ENCODE data around the gene LRG1.

DNA sequence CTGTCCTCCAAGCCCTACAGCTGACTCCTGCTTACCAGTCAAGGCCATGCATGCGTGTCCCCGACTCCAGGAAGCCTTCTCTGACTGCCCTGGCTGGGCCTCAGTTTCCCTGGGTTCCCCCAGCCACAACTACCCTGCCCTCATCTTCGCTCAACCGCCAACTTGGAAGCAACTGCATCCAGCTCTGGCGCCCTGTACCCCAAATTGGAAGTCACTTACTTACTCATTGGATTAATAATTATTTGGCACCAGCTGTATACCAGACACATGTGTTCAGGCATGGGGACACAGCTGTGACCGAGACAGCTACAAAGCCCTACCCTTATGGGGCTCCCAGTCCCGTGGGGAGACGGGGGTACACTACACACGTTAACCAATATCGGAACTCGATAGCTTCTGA, 30.6 kb upstream of the LRG1 start:
- no peak for TF ChIP-seq POLR2AphosphoS5 (IDR thresholded peaks at IDR 0.05; ENCODE audit: low read depth)
- TF ChIP-seq, protein P1, sequence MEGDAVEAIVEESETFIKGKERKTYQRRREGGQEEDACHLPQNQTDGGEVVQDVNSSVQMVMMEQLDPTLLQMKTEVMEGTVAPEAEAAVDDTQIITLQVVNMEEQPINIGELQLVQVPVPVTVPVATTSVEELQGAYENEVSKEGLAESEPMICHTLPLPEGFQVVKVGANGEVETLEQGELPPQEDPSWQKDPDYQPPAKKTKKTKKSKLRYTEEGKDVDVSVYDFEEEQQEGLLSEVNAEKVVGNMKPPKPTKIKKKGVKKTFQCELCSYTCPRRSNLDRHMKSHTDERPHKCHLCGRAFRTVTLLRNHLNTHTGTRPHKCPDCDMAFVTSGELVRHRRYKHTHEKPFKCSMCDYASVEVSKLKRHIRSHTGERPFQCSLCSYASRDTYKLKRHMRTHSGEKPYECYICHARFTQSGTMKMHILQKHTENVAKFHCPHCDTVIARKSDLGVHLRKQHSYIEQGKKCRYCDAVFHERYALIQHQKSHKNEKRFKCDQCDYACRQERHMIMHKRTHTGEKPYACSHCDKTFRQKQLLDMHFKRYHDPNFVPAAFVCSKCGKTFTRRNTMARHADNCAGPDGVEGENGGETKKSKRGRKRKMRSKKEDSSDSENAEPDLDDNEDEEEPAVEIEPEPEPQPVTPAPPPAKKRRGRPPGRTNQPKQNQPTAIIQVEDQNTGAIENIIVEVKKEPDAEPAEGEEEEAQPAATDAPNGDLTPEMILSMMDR (conservative IDR thresholded peaks at IDR 0.05; ENCODE audit: low read depth in 2 of 2): no peak
- TF ChIP-seq, protein P2, sequence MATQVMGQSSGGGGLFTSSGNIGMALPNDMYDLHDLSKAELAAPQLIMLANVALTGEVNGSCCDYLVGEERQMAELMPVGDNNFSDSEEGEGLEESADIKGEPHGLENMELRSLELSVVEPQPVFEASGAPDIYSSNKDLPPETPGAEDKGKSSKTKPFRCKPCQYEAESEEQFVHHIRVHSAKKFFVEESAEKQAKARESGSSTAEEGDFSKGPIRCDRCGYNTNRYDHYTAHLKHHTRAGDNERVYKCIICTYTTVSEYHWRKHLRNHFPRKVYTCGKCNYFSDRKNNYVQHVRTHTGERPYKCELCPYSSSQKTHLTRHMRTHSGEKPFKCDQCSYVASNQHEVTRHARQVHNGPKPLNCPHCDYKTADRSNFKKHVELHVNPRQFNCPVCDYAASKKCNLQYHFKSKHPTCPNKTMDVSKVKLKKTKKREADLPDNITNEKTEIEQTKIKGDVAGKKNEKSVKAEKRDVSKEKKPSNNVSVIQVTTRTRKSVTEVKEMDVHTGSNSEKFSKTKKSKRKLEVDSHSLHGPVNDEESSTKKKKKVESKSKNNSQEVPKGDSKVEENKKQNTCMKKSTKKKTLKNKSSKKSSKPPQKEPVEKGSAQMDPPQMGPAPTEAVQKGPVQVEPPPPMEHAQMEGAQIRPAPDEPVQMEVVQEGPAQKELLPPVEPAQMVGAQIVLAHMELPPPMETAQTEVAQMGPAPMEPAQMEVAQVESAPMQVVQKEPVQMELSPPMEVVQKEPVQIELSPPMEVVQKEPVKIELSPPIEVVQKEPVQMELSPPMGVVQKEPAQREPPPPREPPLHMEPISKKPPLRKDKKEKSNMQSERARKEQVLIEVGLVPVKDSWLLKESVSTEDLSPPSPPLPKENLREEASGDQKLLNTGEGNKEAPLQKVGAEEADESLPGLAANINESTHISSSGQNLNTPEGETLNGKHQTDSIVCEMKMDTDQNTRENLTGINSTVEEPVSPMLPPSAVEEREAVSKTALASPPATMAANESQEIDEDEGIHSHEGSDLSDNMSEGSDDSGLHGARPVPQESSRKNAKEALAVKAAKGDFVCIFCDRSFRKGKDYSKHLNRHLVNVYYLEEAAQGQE (IDR thresholded peaks at IDR 0.05; ENCODE audit: unreplicated experiment): no peak
- no peak for TF ChIP-seq EZH2 (IDR thresholded peaks at IDR 0.05; ENCODE audit: low read depth, unreplicated experiment)
- TF ChIP-seq EZH2phosphoT487 (IDR thresholded peaks at IDR 0.05; ENCODE audit: unreplicated experiment): no peak
- no peak for TF ChIP-seq JUNB (IDR thresholded peaks at IDR 0.05; ENCODE audit: unreplicated experiment)
- TF ChIP-seq, protein P3, sequence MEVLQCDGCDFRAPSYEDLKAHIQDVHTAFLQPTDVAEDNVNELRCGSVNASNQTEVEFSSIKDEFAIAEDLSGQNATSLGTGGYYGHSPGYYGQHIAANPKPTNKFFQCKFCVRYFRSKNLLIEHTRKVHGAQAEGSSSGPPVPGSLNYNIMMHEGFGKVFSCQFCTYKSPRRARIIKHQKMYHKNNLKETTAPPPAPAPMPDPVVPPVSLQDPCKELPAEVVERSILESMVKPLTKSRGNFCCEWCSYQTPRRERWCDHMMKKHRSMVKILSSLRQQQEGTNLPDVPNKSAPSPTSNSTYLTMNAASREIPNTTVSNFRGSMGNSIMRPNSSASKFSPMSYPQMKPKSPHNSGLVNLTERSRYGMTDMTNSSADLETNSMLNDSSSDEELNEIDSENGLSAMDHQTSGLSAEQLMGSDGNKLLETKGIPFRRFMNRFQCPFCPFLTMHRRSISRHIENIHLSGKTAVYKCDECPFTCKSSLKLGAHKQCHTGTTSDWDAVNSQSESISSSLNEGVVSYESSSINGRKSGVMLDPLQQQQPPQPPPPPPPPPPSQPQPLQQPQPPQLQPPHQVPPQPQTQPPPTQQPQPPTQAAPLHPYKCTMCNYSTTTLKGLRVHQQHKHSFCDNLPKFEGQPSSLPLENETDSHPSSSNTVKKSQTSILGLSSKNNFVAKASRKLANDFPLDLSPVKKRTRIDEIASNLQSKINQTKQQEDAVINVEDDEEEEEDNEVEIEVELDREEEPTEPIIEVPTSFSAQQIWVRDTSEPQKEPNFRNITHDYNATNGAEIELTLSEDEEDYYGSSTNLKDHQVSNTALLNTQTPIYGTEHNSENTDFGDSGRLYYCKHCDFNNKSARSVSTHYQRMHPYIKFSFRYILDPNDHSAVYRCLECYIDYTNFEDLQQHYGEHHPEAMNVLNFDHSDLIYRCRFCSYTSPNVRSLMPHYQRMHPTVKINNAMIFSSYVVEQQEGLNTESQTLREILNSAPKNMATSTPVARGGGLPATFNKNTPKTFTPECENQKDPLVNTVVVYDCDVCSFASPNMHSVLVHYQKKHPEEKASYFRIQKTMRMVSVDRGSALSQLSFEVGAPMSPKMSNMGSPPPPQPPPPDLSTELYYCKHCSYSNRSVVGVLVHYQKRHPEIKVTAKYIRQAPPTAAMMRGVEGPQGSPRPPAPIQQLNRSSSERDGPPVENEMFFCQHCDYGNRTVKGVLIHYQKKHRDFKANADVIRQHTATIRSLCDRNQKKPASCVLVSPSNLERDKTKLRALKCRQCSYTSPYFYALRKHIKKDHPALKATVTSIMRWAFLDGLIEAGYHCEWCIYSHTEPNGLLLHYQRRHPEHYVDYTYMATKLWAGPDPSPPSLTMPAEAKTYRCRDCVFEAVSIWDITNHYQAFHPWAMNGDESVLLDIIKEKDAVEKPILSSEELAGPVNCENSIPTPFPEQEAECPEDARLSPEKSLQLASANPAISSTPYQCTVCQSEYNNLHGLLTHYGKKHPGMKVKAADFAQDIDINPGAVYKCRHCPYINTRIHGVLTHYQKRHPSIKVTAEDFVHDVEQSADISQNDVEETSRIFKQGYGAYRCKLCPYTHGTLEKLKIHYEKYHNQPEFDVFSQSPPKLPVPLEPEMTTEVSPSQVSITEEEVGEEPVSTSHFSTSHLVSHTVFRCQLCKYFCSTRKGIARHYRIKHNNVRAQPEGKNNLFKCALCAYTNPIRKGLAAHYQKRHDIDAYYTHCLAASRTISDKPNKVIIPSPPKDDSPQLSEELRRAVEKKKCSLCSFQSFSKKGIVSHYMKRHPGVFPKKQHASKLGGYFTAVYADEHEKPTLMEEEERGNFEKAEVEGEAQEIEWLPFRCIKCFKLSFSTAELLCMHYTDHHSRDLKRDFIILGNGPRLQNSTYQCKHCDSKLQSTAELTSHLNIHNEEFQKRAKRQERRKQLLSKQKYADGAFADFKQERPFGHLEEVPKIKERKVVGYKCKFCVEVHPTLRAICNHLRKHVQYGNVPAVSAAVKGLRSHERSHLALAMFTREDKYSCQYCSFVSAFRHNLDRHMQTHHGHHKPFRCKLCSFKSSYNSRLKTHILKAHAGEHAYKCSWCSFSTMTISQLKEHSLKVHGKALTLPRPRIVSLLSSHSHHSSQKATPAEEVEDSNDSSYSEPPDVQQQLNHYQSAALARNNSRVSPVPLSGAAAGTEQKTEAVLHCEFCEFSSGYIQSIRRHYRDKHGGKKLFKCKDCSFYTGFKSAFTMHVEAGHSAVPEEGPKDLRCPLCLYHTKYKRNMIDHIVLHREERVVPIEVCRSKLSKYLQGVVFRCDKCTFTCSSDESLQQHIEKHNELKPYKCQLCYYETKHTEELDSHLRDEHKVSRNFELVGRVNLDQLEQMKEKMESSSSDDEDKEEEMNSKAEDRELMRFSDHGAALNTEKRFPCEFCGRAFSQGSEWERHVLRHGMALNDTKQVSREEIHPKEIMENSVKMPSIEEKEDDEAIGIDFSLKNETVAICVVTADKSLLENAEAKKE (CRISPR knock-in tag; IDR thresholded peaks at IDR 0.05): no peak
- TF ChIP-seq, protein P4, sequence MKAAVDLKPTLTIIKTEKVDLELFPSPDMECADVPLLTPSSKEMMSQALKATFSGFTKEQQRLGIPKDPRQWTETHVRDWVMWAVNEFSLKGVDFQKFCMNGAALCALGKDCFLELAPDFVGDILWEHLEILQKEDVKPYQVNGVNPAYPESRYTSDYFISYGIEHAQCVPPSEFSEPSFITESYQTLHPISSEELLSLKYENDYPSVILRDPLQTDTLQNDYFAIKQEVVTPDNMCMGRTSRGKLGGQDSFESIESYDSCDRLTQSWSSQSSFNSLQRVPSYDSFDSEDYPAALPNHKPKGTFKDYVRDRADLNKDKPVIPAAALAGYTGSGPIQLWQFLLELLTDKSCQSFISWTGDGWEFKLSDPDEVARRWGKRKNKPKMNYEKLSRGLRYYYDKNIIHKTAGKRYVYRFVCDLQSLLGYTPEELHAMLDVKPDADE (IDR thresholded peaks at IDR 0.05): no peak
- no peak for TF ChIP-seq ZNF114 (CRISPR knock-in tag; IDR thresholded peaks at IDR 0.05)
- no peak for TF ChIP-seq CREB1 (CRISPR knock-in tag; IDR thresholded peaks at IDR 0.05; ENCODE audit: low read depth)
- no peak for TF ChIP-seq NANOG (IDR thresholded peaks at IDR 0.05; ENCODE audit: borderline replicate concordance)

All from GM23338 (cell line).